ENCODE measurements around the gene MAGI1. TPM values are rescaled to one million over a fixed set of nuclear protein-coding genes. Genes with fewer than 3 reads are reported as not detected.

The MAGI1 gene
- total RNA-seq, 2 donors from 2014 or later = 23.4 to 41.4 TPM

GRCh38 chr3:65575376-65575840 lies 463.3 kb downstream of the MAGI1 start:
- intact Hi-C loops (cut with DNase I) = no loop called here
- TF ChIP-seq CTCF (IDR thresholded peaks at IDR 0.05) = no peak

GRCh38 chr3:65573548-65574116 lies 465.1 kb downstream of the MAGI1 start:
- intact Hi-C loops (cut with DNase I) = no loop called here
- Histone ChIP-seq H3K36me3 (no peaks in the 10 kb centered on the region), H3K4me3 (no peak overlapping the region), H3K9me3 (no peaks in the 10 kb centered on the region), H3K27ac (no peak overlapping the region), H3K27me3 (no peaks in the 10 kb centered on the region), H3K9ac (ENCODE audit: low read depth in 2 of 2, low read length in 2 of 2) (no peak overlapping the region), H3K4me1 (no peaks in the 10 kb centered on the region)
- no peak for TF ChIP-seq CTCF (IDR thresholded peaks at IDR 0.05)
- DNase-seq = no peak

More at GRCh38 chr3:65575376-65575840, 463.3 kb downstream of the MAGI1 start:
- DNase-seq = no peak
- no peaks in the 10 kb centered on the region for H3K4me1 ChIP-seq
- no peaks in the 10 kb centered on the region for H3K36me3 ChIP-seq
- no peaks in the 10 kb centered on the region for H3K27me3 ChIP-seq
- H3K4me3 ChIP-seq = no peak overlapping the region
- no peak overlapping the region for H3K9ac ChIP-seq (ENCODE audit: low read depth in 2 of 2, low read length in 2 of 2)
- H3K9me3 ChIP-seq = no peaks in the 10 kb centered on the region
- H3K27ac ChIP-seq = no peak overlapping the region

GRCh38 chr3:65572175-65572777 lies 466.4 kb downstream of the MAGI1 start:
- Histone ChIP-seq H3K27ac (no peak overlapping the region), H3K4me1 (no peaks in the 10 kb centered on the region), H3K9ac (ENCODE audit: low read depth in 2 of 2, low read length in 2 of 2) (no peak overlapping the region), H3K36me3 (no peaks in the 10 kb centered on the region), H3K4me3 (no peak overlapping the region), H3K9me3 (no peaks in the 10 kb centered on the region), H3K27me3 (no peaks in the 10 kb centered on the region)
- no peak for DNase-seq
- intact Hi-C loops (cut with DNase I) = no loop called here
- TF ChIP-seq CTCF (IDR thresholded peaks at IDR 0.05) = no peak

GRCh38 chr3:65569845-65570405 lies 468.8 kb downstream of the MAGI1 start:
- Histone ChIP-seq H3K4me1 (no peaks in the 10 kb centered on the region), H3K9ac (ENCODE audit: low read depth in 2 of 2, low read length in 2 of 2) (no peak overlapping the region), H3K27me3 (no peaks in the 10 kb centered on the region), H3K9me3 (no peaks in the 10 kb centered on the region), H3K4me3 (no peak overlapping the region), H3K36me3 (no peaks in the 10 kb centered on the region), H3K27ac (no peak overlapping the region)
- no peak for TF ChIP-seq CTCF (IDR thresholded peaks at IDR 0.05)
- intact Hi-C loops (cut with DNase I) = no loop called here
- DNase-seq = no peak

GRCh38 chr3:65569129-65569528 lies 469.6 kb downstream of the MAGI1 start:
- Histone ChIP-seq H3K27ac (no peak overlapping the region), H3K4me1 (no peaks in the 10 kb centered on the region), H3K27me3 (no peaks in the 10 kb centered on the region), H3K4me3 (no peak overlapping the region), H3K9me3 (no peaks in the 10 kb centered on the region), H3K9ac (ENCODE audit: low read depth in 2 of 2, low read length in 2 of 2) (no peak overlapping the region), H3K36me3 (no peaks in the 10 kb centered on the region)
- no peak for TF ChIP-seq CTCF (IDR thresholded peaks at IDR 0.05)
- intact Hi-C loops (cut with DNase I) = no loop called here
- DNase-seq = no peak

All from colonic mucosa (tissue), 4 donors.